ENCODE data around the gene SON. TPM values are rescaled to one million over a fixed set of nuclear protein-coding genes. Genes with fewer than 3 reads are reported as not detected.
"Not testable (repeated sequence)": the region's sequence is repeated elsewhere in the genome, so short reads cannot be mapped to it uniquely, and the experiment has no call there.

SON gene
- polyA plus RNA-seq, 1 experiment, result 103 TPM

DNA sequence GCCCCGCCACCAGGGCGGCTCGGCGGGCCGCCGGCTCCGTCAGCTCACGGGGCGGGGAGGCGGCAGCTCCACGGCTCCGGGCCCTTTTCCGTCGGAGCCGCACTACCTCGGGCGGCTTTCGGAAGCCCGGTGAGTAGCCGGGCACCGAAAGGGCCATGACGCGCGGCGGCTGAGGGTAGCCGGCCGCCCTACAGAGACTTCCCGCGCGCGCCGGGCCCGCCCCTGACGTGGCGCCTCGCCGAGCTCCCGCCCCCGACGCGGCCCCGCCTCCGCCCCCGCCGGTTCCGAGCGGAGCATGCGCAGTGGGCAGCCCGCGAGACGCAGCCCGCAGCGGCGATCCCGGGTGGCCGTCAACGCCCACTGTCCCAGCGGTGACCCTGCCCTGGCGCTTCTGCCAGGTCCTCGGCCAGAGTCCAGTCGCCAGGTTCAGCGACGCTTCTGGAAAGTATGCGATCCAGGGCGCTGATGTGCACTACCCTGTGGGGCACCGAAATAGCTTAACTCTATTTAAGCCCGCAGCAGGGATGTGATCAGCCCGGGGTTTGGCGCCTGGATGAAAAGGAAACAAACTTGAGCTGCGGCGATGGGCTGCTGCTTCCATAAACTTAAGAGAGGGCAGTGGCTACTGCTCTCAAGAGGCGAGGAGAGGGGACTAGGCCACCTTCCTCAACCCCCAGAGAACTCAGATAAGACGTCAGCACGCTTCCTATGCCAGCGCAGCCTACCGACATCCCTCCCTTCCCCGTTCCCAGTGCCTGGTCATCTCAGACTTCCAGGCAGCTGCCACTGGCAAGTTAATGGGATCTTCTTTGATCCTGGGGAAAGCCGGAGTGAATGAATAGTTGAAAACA lies 45.9 kb downstream of the SON start, which contains the start of gene DONSON:
DONSON (minus strand) TSS at position 200 of the 851 bp plus-strand sequence; CDS start at position 157, 43 bp downstream.
- TF ChIP-seq, protein P1, sequence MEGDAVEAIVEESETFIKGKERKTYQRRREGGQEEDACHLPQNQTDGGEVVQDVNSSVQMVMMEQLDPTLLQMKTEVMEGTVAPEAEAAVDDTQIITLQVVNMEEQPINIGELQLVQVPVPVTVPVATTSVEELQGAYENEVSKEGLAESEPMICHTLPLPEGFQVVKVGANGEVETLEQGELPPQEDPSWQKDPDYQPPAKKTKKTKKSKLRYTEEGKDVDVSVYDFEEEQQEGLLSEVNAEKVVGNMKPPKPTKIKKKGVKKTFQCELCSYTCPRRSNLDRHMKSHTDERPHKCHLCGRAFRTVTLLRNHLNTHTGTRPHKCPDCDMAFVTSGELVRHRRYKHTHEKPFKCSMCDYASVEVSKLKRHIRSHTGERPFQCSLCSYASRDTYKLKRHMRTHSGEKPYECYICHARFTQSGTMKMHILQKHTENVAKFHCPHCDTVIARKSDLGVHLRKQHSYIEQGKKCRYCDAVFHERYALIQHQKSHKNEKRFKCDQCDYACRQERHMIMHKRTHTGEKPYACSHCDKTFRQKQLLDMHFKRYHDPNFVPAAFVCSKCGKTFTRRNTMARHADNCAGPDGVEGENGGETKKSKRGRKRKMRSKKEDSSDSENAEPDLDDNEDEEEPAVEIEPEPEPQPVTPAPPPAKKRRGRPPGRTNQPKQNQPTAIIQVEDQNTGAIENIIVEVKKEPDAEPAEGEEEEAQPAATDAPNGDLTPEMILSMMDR (IDR thresholded peaks at IDR 0.05; ENCODE audit: low read depth, low read length), result no peak
- peak; percentile 27 for DNase-seq (ENCODE audit: low read depth, low spot score)
- H3K27ac ChIP-seq (ENCODE audit: low read depth, low read length), result peak within 1 kb of the TSS; percentile 87
- H3K27me3 ChIP-seq (ENCODE audit: control insufficient read depth, insufficient read depth, low read length), result no peaks in the 10 kb centered on the region
- ChIA-PET POLR2A (interaction anchor here (0.9 to 1.2 kb wide), 3 partner anchors 10 to 109 kb away, joined by 3 to 6 read pairs (median 4); partner anchors contain the start of genes DNAJC28 and TMEM50B), CTCF (interaction anchor here (1.0 to 5.3 kb wide), 2 partner anchors 13 to 18 kb away, joined by 3 to 47 read pairs; no protein-coding TSS in a partner anchor)
- no peaks in the 10 kb centered on the region for H3K9me3 ChIP-seq (ENCODE audit: control insufficient read depth, insufficient read depth, low read length)
- peak within 1 kb of the TSS; percentile 88 for H3K4me3 ChIP-seq (ENCODE audit: low read depth, low read length)

DNA sequence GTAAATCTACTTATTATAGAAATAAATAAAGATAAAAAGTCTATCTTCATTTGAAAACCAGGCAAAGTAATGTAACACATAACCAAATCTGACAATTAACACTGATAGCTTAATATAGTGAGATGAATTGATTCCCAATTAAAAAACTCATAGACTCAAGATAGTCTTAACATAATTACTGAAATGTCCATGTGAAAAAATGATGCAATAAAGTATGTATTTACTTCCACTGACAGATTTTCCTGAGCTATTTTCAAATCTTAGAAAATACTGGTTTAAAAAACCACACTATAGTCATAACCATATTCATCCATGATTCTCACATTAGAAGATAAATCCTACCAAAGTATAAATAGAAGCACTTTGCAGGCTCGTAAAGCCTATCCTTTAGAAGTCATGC lies 55.2 kb downstream of the SON start:
- TF ChIP-seq, protein P1 (IDR thresholded peaks at IDR 0.05; ENCODE audit: low read depth, low read length), result no peak
- H3K27ac ChIP-seq (ENCODE audit: low read depth, low read length), result no peak overlapping the region
- no peaks in the 10 kb centered on the region for H3K9me3 ChIP-seq (ENCODE audit: control insufficient read depth, insufficient read depth, low read length)
- H3K27me3 ChIP-seq (ENCODE audit: control insufficient read depth, insufficient read depth, low read length), result no peaks in the 10 kb centered on the region
- POLR2A ChIA-PET, result no interaction called here
- DNase-seq (ENCODE audit: low read depth, low spot score), result no peak
- H3K4me3 ChIP-seq (ENCODE audit: low read depth, low read length), result no peak overlapping the region
- CTCF ChIA-PET, result interaction anchor here (0.8 kb wide), 1 partner anchor 9 kb away, joined by 4 read pairs; no protein-coding TSS in a partner anchor

DNA sequence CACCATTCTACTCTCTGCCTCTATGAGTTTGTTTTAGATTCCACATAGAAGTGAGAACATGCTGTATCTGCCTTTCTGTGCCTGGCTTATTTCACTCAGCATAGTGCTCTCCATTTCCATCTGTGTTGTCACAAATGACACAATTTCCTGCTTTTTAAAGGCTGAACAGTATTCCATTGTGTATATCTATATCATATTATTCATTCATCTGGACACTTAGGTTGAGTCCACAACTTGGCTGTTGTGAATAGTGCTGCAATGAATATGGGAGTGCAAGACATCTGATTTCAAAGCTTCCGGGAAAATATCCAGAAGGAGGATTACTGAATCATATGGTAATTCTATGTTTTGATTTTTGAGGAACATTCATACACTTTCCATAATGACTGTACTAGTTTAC lies 65.7 kb downstream of the SON start:
- peak overlapping the region; percentile 39 for H3K27ac ChIP-seq (ENCODE audit: low read depth, low read length)
- no peaks in the 10 kb centered on the region for H3K9me3 ChIP-seq (ENCODE audit: control insufficient read depth, insufficient read depth, low read length)
- TF ChIP-seq, protein P1 (IDR thresholded peaks at IDR 0.05; ENCODE audit: low read depth, low read length), result no peak
- ChIA-PET POLR2A (no interaction called here), CTCF (interaction anchor here (1.3 kb wide), 1 partner anchor 286 kb away, joined by 6 read pairs; no protein-coding TSS in a partner anchor)
- H3K4me3 ChIP-seq (ENCODE audit: low read depth, low read length), result no peak overlapping the region
- no peak for DNase-seq (ENCODE audit: low read depth, low spot score)
- no peaks in the 10 kb centered on the region for H3K27me3 ChIP-seq (ENCODE audit: control insufficient read depth, insufficient read depth, low read length)

DNA sequence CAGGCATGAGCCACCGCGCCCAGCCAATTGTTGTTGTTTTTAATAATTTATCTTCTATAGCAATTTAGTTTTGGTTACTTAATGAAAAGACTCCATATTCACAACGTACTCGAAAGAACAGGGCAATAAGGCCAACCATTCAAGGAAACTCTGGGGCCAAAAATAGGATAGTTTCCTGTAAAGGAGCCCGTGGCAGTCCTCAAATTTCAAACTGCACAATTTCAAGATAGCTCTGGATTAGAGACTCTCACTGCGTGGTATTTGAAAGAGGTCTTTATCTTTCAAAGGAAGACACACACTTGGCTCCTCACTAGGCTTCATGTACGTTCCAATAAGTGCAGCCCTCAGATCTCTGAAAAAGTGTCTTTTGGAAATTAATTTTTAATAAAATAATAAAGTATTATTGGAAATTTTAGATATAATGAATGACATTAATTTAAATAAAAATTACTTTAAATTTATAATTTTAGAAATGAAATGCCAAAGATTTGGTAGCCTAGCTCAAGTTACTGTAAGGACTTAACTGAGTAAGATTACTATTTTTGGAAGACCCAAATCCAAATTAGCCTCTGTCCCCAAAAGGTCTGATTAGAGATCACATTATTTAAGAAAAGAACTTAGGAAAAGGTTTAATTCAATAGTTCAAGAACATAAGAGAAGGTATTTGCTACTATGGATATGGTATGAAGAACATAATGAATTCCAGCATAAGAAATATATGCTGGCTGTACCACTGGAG lies 68.3 kb downstream of the SON start:
- TF ChIP-seq, protein P1 (IDR thresholded peaks at IDR 0.05; ENCODE audit: low read depth, low read length), result no peak
- H3K9me3 ChIP-seq (ENCODE audit: control insufficient read depth, insufficient read depth, low read length), result no peaks in the 10 kb centered on the region; the same call in 1 of the 2 replicates
- DNase-seq (ENCODE audit: low read depth, low spot score), result no peak
- CTCF ChIA-PET, result interaction anchor here (1.2 kb wide), 1 partner anchor 11 kb away, joined by 5 read pairs; no protein-coding TSS in a partner anchor
- POLR2A ChIA-PET, result no interaction called here
- no peak overlapping the region for H3K27ac ChIP-seq (ENCODE audit: low read depth, low read length)
- no peak overlapping the region for H3K4me3 ChIP-seq (ENCODE audit: low read depth, low read length)
- H3K27me3 ChIP-seq (ENCODE audit: control insufficient read depth, insufficient read depth, low read length), result no peaks in the 10 kb centered on the region

DNA sequence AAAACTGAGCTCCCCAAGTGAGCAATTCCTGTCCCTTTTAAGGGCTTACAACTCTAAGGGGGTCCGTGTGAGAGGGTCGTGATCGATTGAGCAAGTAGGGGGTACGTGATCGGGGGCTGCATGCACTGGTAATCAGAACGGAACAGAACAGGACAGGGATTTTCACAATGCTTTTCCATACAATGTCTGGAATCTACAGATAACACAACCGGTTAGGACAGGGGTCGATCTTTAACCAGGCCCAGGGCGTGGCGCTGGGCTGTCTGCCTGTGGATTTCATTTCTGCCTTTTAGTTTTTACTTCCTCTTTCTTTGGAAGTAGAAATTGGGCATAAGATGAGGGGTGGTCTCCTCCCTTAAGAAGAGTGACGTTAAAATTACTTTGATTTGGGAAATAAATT lies 74.7 kb downstream of the SON start:
- H3K9me3 ChIP-seq (ENCODE audit: control insufficient read depth, insufficient read depth, low read length); POLR2A ChIA-PET; H3K27me3 ChIP-seq (ENCODE audit: control insufficient read depth, insufficient read depth, low read length); H3K4me3 ChIP-seq (ENCODE audit: low read depth, low read length); DNase-seq (ENCODE audit: low read depth, low spot score); H3K27ac ChIP-seq (ENCODE audit: low read depth, low read length); CTCF ChIA-PET: not testable (repeated sequence)
